ENCODE measurements around the gene FSTL4. TPM values are rescaled to one million over a fixed set of nuclear protein-coding genes. Genes with fewer than 3 reads are reported as not detected.
A peak's percentile ranks its signal among the peaks of the same experiment; 100 is the strongest.

Gene FSTL4
- total RNA-seq, 1 experiment from 2014 or later = 0.12 TPM

GRCh38 chr5:133610489-133611356 lies 1.6 kb downstream of the FSTL4 start:
- peak; percentile 41 for DNase-seq (ENCODE audit: low read depth)

DNA sequence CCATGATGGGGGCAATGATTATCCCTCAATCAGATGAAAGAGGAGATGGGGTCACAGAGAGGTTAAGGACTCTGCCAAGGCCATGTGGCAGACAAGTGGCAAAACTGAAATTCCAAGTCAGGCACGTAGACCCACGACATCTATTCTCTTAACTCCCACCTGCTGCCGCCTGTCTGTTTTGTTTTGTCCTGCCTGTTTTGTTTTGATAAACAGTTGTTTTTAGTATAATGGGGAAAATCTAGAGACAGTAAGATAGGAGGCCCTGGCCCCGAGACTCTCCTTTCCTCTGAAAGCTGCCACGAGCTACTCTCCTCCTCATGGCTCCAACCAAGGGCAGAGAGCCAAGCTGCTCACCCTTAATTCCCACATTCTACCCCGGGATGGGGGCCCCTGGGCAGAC lies 4.9 kb downstream of the FSTL4 start:
- no peak for DNase-seq (ENCODE audit: low read depth)

- DNase-seq (ENCODE audit: low read depth) = no peak
Observed at GRCh38 chr5:133606835-133607234, 5.5 kb downstream of the FSTL4 start.

DNA sequence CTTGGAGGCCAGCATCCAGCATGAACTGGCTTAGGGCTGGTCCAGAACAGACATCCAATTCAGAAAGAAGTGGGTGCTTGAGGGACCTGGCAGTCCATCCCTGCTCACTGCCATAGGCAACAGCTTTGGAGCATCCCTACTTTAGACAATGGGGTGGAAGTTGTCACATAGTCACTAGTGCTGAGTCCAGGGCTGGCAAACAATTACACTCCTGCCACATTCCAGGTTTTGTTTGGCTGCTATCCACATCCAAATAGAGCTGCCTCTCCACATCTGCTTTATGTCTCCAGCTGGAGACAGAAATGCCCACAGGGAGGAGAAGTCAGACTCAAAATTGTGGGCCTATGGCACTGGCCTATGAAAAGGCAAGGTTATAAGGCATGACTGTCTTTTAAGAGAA lies 7.0 kb downstream of the FSTL4 start:
- peak; percentile 5 for DNase-seq (ENCODE audit: low read depth)

- DNase-seq (ENCODE audit: low read depth) = no peak
Observed at GRCh38 chr5:133603711-133604110, 8.6 kb downstream of the FSTL4 start.

DNA sequence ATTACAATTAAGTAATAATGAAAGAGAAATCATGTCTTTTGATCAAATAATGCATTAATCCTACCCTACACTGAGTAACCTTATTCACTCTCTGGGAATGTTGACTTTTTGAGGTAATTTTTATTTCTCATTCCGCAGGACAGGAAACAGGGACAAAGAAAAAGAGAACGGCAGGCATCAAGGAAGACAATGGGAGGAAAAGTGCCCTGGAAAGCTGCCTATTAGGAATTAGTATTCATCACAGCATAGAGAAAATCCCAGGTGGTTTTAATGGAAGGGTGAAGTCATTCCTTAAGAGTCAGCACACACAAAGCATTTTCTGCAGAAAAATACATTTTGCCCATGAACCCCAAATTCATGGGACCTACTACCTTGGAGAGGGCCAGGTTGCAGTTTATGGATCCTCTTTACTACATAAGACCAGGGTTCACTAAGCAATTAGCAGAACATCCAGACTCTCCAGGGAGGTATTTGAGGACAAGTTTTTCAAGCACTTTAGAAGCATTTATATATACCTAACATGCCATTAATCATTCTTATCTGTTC lies 9.4 kb downstream of the FSTL4 start:
- DNase-seq (ENCODE audit: low read depth) = no peak

- DNase-seq (ENCODE audit: low read depth) = no peak
Observed at GRCh38 chr5:133599600-133599999, 12.7 kb downstream of the FSTL4 start.

GRCh38 chr5:133599044-133599443 lies 13.3 kb downstream of the FSTL4 start:
- DNase-seq (ENCODE audit: low read depth) = no peak

DNA sequence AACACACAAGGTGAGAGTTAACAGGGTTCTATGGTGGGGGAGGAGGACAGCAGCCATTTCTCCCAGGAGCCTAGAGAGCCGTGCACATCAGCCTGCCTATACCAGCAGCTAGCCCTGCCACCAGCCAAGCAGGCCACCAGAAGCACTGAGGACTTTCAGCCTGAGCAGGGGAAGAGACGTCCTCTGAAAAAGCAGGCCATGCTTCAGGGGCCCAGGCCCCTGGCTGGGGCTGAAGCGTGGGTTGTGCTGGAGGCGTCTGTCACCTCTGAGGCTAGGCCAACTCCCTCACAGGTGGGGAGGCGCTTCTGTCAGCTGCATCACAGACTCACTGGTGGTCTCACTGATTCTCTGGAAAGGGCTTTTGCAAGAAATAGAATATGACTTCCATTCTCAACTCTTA lies 16.3 kb downstream of the FSTL4 start:
- DNase-seq (ENCODE audit: low read depth) = no peak

DNA sequence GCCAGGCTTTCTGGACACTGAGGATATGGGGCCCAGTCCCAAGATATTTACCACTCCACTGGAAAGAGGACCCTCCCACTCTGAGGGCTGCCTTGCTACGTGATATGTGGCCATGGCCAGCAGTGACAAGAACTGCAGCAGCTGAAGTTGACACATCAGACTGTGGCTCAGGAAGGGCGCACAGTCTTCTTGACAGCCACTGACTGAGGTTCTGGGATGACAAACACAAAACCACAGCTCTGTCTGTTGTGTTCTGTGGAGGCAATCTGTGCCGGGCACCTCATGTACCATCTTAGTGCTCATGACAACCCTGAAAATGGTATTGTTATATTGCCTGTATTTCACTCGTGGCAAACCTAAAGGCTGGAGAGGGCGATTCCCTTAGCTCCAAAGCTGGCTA lies 16.9 kb downstream of the FSTL4 start:
- DNase-seq (ENCODE audit: low read depth) = no peak

- no peak for DNase-seq (ENCODE audit: low read depth)
Observed at GRCh38 chr5:133589286-133589685, 23.1 kb downstream of the FSTL4 start.

DNA sequence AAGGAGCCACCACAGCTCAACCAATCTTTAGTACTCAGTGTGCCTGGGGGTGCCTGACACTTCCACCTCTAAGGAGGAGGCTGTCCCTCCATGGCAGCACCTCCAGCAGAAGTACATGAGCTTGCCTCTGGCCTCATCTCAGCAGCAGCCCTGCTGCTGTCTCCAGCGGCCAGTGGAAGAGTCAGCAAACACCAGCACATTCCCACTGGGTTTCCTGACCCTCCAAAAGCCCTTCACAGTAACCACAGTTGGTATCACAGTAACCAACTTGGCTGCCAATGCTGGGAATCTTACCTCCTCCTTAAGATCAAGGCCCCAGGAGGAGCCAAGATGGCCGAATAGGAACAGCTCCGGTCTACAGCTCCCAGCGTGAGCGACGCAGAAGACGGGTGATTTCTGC lies 29.4 kb downstream of the FSTL4 start:
- DNase-seq (ENCODE audit: low read depth) = no peak

GRCh38 chr5:133581918-133582317 lies 30.4 kb downstream of the FSTL4 start:
- no peak for DNase-seq (ENCODE audit: low read depth)

- no peak for DNase-seq (ENCODE audit: low read depth)
Observed at GRCh38 chr5:133581348-133581747, 31.0 kb downstream of the FSTL4 start.

DNA sequence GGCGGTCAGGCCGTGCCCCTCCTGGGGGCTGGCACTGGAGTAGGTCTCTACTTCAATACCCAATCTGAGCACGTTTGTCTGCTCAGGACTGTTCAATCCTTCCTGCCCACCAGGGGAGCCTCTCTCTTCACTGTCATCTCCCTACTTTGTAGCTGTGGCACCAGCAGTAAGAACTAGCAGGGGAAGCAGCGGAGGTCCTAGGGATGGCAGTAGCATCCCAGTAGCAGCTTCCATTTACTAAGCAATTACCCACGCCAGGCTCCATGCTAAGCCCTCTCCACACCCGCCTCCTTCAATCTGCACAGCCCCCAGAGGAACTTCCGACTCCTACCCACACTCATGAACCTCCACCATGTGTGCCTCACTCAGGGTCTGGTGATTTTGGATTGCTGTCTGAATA lies 31.7 kb downstream of the FSTL4 start:
- DNase-seq (ENCODE audit: low read depth) = no peak

DNA sequence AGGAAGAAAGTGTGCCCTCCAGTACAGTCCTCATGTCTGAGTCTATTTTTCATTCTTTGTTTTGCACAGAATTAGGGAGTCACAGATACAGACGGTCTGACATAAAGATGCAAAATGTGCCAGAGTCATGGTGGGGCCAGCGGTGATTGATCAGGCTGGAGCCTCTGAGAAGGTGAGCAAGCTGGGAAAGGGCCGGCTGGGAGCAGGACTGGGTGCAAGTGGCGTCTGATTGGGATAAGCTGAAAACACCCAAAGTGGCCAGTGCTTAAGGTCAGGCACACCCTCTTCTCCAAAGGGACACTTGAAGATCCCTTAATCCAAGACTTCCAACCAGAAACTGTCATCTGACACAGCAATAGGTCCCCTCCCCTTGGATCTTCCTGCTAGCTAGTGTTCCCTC lies 32.6 kb downstream of the FSTL4 start:
- DNase-seq (ENCODE audit: low read depth) = no peak

DNA sequence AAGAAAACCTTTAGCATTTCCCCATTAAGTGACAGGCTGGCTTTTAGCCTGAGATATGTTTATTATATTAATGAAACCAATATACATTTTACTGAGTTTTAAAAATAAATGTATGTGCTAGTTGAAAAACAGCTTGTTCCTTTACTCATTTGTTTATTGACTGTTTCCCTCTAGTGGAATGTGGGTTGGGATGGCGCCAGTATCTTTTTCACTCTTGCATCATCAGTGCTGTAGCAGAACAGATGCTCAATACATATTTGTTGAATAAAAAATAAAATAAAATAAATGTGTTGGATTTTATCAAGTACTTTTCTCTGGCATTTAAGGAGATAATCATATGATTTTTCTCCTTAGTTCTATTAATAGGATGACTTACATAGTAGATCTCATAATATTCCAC lies 43.0 kb downstream of the FSTL4 start:
- no peak for DNase-seq (ENCODE audit: low read depth)

DNA sequence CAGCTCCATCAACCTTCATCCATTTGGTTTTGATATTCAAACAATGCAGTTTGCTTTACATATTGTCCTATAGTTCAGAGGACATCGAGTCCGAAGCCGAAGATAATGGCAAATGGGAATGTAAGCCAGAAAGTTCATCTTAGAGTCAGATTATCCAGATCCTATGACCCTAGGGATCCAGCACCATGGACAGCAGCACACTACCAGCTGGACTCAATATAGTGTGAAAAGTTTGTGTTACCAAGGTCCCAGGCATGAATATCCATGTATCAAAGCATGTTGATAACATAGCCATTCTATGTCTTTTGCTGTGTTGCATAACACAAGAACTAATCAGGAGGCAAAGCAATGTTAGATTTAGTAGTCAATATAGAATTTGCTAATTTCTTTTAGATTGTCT lies 46.3 kb downstream of the FSTL4 start:
- DNase-seq (ENCODE audit: low read depth) = peak; percentile 25

- DNase-seq (ENCODE audit: low read depth) = no peak
Observed at GRCh38 chr5:133564921-133565565, 47.3 kb downstream of the FSTL4 start.

DNA sequence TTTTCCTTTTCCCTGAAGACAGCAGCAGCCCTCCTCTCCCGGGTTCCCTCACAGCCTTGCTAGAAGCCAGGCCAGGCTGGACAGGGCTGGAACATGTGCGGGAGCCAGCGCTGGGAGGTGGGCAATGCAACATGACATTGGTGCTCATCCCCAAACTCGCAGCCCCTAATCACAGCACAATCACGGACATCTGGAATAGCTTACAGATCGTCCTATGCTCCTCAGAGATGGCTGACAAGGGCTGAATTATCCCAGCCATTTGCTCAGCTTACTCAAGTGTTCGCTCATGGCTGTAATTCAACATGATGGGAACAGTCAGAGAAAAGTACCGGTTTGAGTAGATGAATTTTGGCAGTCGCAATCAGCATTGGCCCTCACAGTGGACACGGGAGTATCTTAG lies 49.8 kb downstream of the FSTL4 start:
- DNase-seq (ENCODE audit: low read depth) = no peak

GRCh38 chr5:133559960-133560359 lies 52.4 kb downstream of the FSTL4 start:
- no peak for DNase-seq (ENCODE audit: low read depth)

DNA sequence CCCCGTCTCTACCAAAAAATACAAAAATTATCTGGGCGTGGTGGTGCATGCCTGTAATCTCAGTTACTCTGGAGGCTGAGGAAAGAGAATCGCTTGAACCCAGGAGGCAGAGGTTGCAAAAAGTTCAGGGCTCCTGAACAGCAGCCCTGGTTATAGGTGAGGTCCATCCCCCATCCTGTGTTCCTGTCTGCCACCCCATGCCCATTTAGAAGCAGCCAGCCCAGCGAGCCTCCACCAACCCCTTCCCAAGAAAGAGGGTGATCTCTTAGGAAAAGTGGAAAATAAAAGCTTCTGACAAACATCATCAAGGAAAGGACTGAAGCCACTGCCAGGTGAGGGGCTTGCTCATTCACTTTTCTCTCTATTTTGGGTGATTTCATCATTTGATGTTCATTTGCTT lies 55.8 kb downstream of the FSTL4 start:
- DNase-seq (ENCODE audit: low read depth) = no peak

DNA sequence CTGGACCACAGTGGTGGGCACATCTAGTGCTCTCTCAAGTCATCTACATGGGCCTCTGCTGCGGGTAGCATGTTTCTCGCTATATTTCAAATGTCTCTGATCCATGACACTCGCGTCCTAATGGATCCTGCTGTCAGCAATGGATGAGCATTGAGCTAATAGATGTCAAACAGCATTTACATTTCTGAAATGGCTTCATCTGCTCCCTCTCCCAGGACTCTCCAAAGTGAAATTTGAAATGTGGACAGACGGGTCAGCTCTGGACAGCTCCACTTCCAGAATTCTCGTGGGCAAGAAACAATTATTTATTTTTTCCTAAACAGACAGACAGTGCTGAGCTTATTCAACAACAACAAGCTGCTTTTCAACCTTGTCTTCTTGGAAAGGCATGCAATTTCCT lies 58.1 kb downstream of the FSTL4 start:
- DNase-seq (ENCODE audit: low read depth) = no peak

All from RPMI7951 (cell line).